Glomerular visceral epithelial cell (primary cell): ENCODE measurements around the gene TBC1D4.
"Not testable (repeated sequence)": the region's sequence is repeated elsewhere in the genome, so short reads cannot be mapped to it uniquely, and the experiment has no call there.

Source experiments
- DNase-seq: peaks from one replicate; pipeline ENCODE4 v3.0.0-alpha.2; 2016; ENCODE audit errors: extremely low spot score

The TBC1D4 gene

GRCh38 chr13:75446874-75447273 is 35.1 kb downstream of the TBC1D4 start:
- DNase-seq, result no peak

- no peak for DNase-seq
These were observed 36.1 kb downstream of the TBC1D4 start for GRCh38 chr13:75445717-75446499.

GRCh38 chr13:75444016-75444415 is 38.0 kb downstream of the TBC1D4 start:
- no peak for DNase-seq

GRCh38 chr13:75443356-75443958 is 38.5 kb downstream of the TBC1D4 start:
- peak; percentile 19 for DNase-seq

- DNase-seq, result no peak
These were observed 39.2 kb downstream of the TBC1D4 start for GRCh38 chr13:75442736-75443234.

GRCh38 chr13:75440100-75440499 is 41.9 kb downstream of the TBC1D4 start:
- peak; percentile 29 for DNase-seq

- peak; percentile 24 for DNase-seq
These were observed 44.2 kb downstream of the TBC1D4 start for GRCh38 chr13:75437582-75438318.

GRCh38 chr13:75434126-75434525 is 47.8 kb downstream of the TBC1D4 start:
- not testable (repeated sequence) for DNase-seq

GRCh38 chr13:75432811-75433244 is 49.1 kb downstream of the TBC1D4 start:
- peak; percentile 23 for DNase-seq

GRCh38 chr13:75432045-75432444 is 49.9 kb downstream of the TBC1D4 start:
- DNase-seq, result no peak

GRCh38 chr13:75430436-75431209 is 51.3 kb downstream of the TBC1D4 start:
- DNase-seq, result no peak

- DNase-seq, result no peak
These were observed 55.5 kb downstream of the TBC1D4 start for GRCh38 chr13:75426421-75426820.

- no peak for DNase-seq
These were observed 56.6 kb downstream of the TBC1D4 start for GRCh38 chr13:75425216-75426009.

GRCh38 chr13:75423946-75424345 is 58.0 kb downstream of the TBC1D4 start:
- DNase-seq, result no peak

GRCh38 chr13:75422028-75422427 is 59.9 kb downstream of the TBC1D4 start:
- no peak for DNase-seq

- DNase-seq, result no peak
These were observed 60.8 kb downstream of the TBC1D4 start for GRCh38 chr13:75421133-75421532.

GRCh38 chr13:75419656-75420055 is 62.3 kb downstream of the TBC1D4 start:
- no peak for DNase-seq

- DNase-seq, result no peak
These were observed 63.0 kb downstream of the TBC1D4 start for GRCh38 chr13:75418997-75419396.

- no peak for DNase-seq
These were observed 63.7 kb downstream of the TBC1D4 start for GRCh38 chr13:75418186-75418843.

GRCh38 chr13:75417656-75418055 is 64.3 kb downstream of the TBC1D4 start:
- no peak for DNase-seq
